Osteocyte (in vitro differentiated cells): ENCODE measurements around the gene ELAC1. TPM values are rescaled to one million over a fixed set of nuclear protein-coding genes. Genes with fewer than 3 reads are reported as not detected.
"Not testable (repeated sequence)": the region's sequence is repeated elsewhere in the genome, so short reads cannot be mapped to it uniquely, and the experiment has no call there.

Experiments used
- DNase-seq: peaks from one replicate; pipeline ENCODE4 v3.0.0; 2021; ENCODE audit warnings: mixed read lengths; ENCODE audit not compliant: unreplicated experiment; ENCODE audit errors: extremely low spot score
- H3K27ac Mint-ChIP-seq: one replicate; pipeline ENCODE4 v1.8.0; 2021; ENCODE audit warnings: mild to moderate bottlenecking, mixed read lengths; ENCODE audit not compliant: unreplicated experiment
- H3K27me3 Mint-ChIP-seq: one replicate; pipeline ENCODE4 v1.8.0; 2021; ENCODE audit warnings: mixed read lengths; ENCODE audit not compliant: unreplicated experiment
- H3K36me3 Mint-ChIP-seq: one replicate; pipeline ENCODE4 v1.8.0; 2021; ENCODE audit warnings: mixed read lengths; ENCODE audit not compliant: unreplicated experiment
- H3K4me1 Mint-ChIP-seq: one replicate; pipeline ENCODE4 v1.8.0; 2021; ENCODE audit warnings: mixed read lengths; ENCODE audit not compliant: unreplicated experiment
- H3K4me3 Mint-ChIP-seq: one replicate; pipeline ENCODE4 v1.8.0; 2021; ENCODE audit warnings: mild to moderate bottlenecking, moderate library complexity, mixed read lengths; ENCODE audit not compliant: unreplicated experiment
- H3K9me3 Mint-ChIP-seq: one replicate; pipeline ENCODE4 v1.8.0; 2021; ENCODE audit warnings: mixed read lengths; ENCODE audit not compliant: unreplicated experiment
- CTCF ChIP-seq: fragments of 200-600 bp; sonication (generic); IDR thresholded peaks from 2 replicates; pipeline ENCODE4 v1.5.0; 2021; ENCODE audit warnings: antibody characterized with exemption, mild to moderate bottlenecking, moderate library complexity
- total RNA-seq: library from RNA; stranded (reverse); gene quantifications from 2 replicates; pipeline ENCODE4 v1.2.1, GENCODE V29; 2021

Gene ELAC1
- total RNA-seq, 1 donor from 2014 or later = 10.7 TPM

GRCh38 chr18:50992351-50992762 lies 24.5 kb downstream of the ELAC1 start:
- H3K9me3 Mint-ChIP-seq = peaks cover 7% of the 10 kb centered on the region
- no peak overlapping the region for H3K27ac Mint-ChIP-seq
- peaks cover 2% of the 10 kb centered on the region for H3K36me3 Mint-ChIP-seq
- DNase-seq = no peak
- H3K4me3 Mint-ChIP-seq = no peak overlapping the region
- no peaks in the 10 kb centered on the region for H3K4me1 Mint-ChIP-seq
- no peaks in the 10 kb centered on the region for H3K27me3 Mint-ChIP-seq
- TF ChIP-seq CTCF = no peak

- H3K4me3 Mint-ChIP-seq = no peak overlapping the region
- H3K4me1 Mint-ChIP-seq = no peaks in the 10 kb centered on the region
- H3K27me3 Mint-ChIP-seq = no peaks in the 10 kb centered on the region
- TF ChIP-seq CTCF = no peak
- H3K9me3 Mint-ChIP-seq = peaks cover 14% of the 10 kb centered on the region
- no peak overlapping the region for H3K27ac Mint-ChIP-seq
- no peaks in the 10 kb centered on the region for H3K36me3 Mint-ChIP-seq
- no peak for DNase-seq
These were observed 26.2 kb downstream of the ELAC1 start for GRCh38 chr18:50994031-50994430.

- not testable (repeated sequence) for H3K9me3 Mint-ChIP-seq, DNase-seq, H3K27me3 Mint-ChIP-seq, H3K36me3 Mint-ChIP-seq, H3K27ac Mint-ChIP-seq, H3K4me1 Mint-ChIP-seq, H3K4me3 Mint-ChIP-seq
These were observed 35.3 kb downstream of the ELAC1 start for GRCh38 chr18:51003174-51003573.

- no peak overlapping the region for H3K4me3 Mint-ChIP-seq
- no peaks in the 10 kb centered on the region for H3K9me3 Mint-ChIP-seq
- TF ChIP-seq CTCF = no peak
- peaks cover 6% of the 10 kb centered on the region for H3K36me3 Mint-ChIP-seq
- no peaks in the 10 kb centered on the region for H3K4me1 Mint-ChIP-seq
- H3K27me3 Mint-ChIP-seq = no peaks in the 10 kb centered on the region
- no peak for DNase-seq
- H3K27ac Mint-ChIP-seq = no peak overlapping the region
These were observed 38.4 kb downstream of the ELAC1 start for GRCh38 chr18:51006061-51006818.

- no peak for TF ChIP-seq CTCF
- Mint-ChIP-seq H3K9me3 (no peaks in the 10 kb centered on the region), H3K27ac (no peak overlapping the region), H3K27me3 (no peaks in the 10 kb centered on the region), H3K4me3 (no peak overlapping the region), H3K36me3 (peaks cover under 1% of the 10 kb centered on the region), H3K4me1 (peaks cover 1% of the 10 kb centered on the region)
- no peak for DNase-seq
These were observed 39.3 kb downstream of the ELAC1 start for GRCh38 chr18:51006948-51007789.
